Measurements from ENCODE around the gene LPAR5.

Gene LPAR5

GRCh38 chr12:6635856-6636531 is at the start of gene LPAR5:
Gene LPAR5 (minus strand): TSS chr12:6635959. CDS start chr12:6621248, 14,711 bp downstream.
- DNase-seq = peak; percentile 78

GRCh38 chr12:6684609-6685008 is 48.9 kb upstream of the LPAR5 start:
- DNase-seq = peak; percentile 84

- no peak for DNase-seq
Observed at GRCh38 chr12:6676962-6677361, 41.2 kb upstream of the LPAR5 start.

- DNase-seq = no peak
Observed at GRCh38 chr12:6672143-6672542, 36.4 kb upstream of the LPAR5 start.

GRCh38 chr12:6667559-6668210 is 31.9 kb upstream of the LPAR5 start:
- no peak for DNase-seq

- DNase-seq = no peak
Observed at GRCh38 chr12:6666211-6666610, 30.5 kb upstream of the LPAR5 start.

- no peak for DNase-seq
Observed at GRCh38 chr12:6664902-6665301, 29.1 kb upstream of the LPAR5 start.

- peak; percentile 100 for DNase-seq
Observed at GRCh38 chr12:6662906-6663742, 27.4 kb upstream of the LPAR5 start, which contains the start of gene ING4. Gene ING4 (minus strand): TSS chr12:6663119. CDS start chr12:6663101, 18 bp downstream.

GRCh38 chr12:6662602-6662905 is 26.8 kb upstream of the LPAR5 start:
- no peak for DNase-seq

- DNase-seq = no peak
Observed at GRCh38 chr12:6653987-6654386, 18.2 kb upstream of the LPAR5 start.

- no peak for DNase-seq
Observed at GRCh38 chr12:6653342-6653741, 17.6 kb upstream of the LPAR5 start.

- DNase-seq = no peak
Observed at GRCh38 chr12:6652391-6652790, 16.6 kb upstream of the LPAR5 start.

GRCh38 chr12:6650832-6651231 is 15.1 kb upstream of the LPAR5 start:
- no peak for DNase-seq

- DNase-seq = peak; percentile 57
Observed at GRCh38 chr12:6647083-6647604, 11.4 kb upstream of the LPAR5 start, which contains the start of gene ACRBP. Gene ACRBP (minus strand): TSS chr12:6647432. CDS start chr12:6647366, 66 bp downstream.

GRCh38 chr12:6646276-6647082 is 10.7 kb upstream of the LPAR5 start:
- DNase-seq = no peak

- peak; percentile 25 for DNase-seq
Observed at GRCh38 chr12:6644903-6645302, 9.1 kb upstream of the LPAR5 start.

GRCh38 chr12:6644257-6644596 is 8.5 kb upstream of the LPAR5 start:
- no peak for DNase-seq

GRCh38 chr12:6643569-6644256 is 8.0 kb upstream of the LPAR5 start:
- DNase-seq = no peak

- DNase-seq = no peak
Observed at GRCh38 chr12:6641131-6641530, 5.4 kb upstream of the LPAR5 start.

- DNase-seq = no peak
Observed at GRCh38 chr12:6640497-6640896, 4.7 kb upstream of the LPAR5 start.

GRCh38 chr12:6639151-6639801 is 3.5 kb upstream of the LPAR5 start:
- peak; percentile 80 for DNase-seq

- peak; percentile 44 for DNase-seq
Observed at GRCh38 chr12:6638305-6638704, 2.5 kb upstream of the LPAR5 start.
